Measurements from ENCODE around the gene COL25A1.

DNA sequence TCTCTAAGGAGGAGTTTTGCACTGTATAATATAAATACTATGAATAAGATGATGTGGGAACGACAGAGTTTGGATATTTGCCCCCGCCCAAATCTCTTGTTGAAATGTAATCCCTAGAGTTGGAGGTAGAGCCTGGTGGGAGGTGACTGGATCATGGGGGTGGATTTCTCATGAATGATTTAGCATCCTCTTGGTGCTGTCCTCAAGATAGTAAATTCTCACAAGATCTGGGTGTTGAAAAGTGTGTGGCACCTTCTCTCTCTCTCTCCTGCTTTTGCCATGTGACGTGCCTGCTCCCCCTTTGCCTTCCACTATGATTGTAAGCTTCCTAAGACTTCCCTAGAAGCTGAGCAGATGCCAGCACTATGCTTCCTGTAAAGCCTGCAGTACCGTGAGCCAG, 298.0 kb downstream of the COL25A1 start:
- no peak for TF ChIP-seq POLR2A (IDR thresholded peaks at IDR 0.05; ENCODE audit: low read depth, low read length)
- TF ChIP-seq POLR2AphosphoS5 (IDR thresholded peaks at IDR 0.05; ENCODE audit: low read depth, low read length) = no peak
- no peak for TF ChIP-seq TAF1 (IDR thresholded peaks at IDR 0.05; ENCODE audit: borderline replicate concordance, low read depth, low read length)

All from GM12892 (cell line).